H1 (cell line): Measurements from ENCODE around the gene SURF4. TPM values are rescaled to one million over a fixed set of nuclear protein-coding genes. Genes with fewer than 3 reads are reported as not detected.

Experiments
- EGR1 ChIP-seq: IDR thresholded peaks from 2 replicates; pipeline ENCODE4 v1.6.1; 2011; ENCODE audit warnings: low read depth, low read length, borderline replicate concordance
- KDM1A ChIP-seq: fragments of 200-600, 300-600 bp; sonication (generic); IDR thresholded peaks from 2 replicates; pipeline ENCODE4 v1.7.1; 2016; ENCODE audit warnings: mild to moderate bottlenecking, low read length, borderline replicate concordance
- NANOG ChIP-seq: IDR thresholded peaks from 2 replicates; pipeline ENCODE4 v1.6.1; 2011; ENCODE audit warnings: low read length, low read depth, mild to moderate bottlenecking, inconsistent platforms; ENCODE audit not compliant: insufficient read depth, poor library complexity, severe bottlenecking
- polyA plus RNA-seq, 7 experiments: library from polyadenylated mRNA; depleted of rRNA in 3 of 7; stranded (reverse) in 5 of 7; unstranded in 2 of 7; fragments of >200 nt in 5 of 7; fragments of 200-250 nt in 2 of 7; gene quantifications; 1 replicate in 5 of 7; 2 replicates in 1 of 7; 4 replicates in 1 of 7; pipeline versions ENCODE4 v1.2.1 to v1.2.3, GENCODE V29; 2011 to 2013; ENCODE audit warnings: missing spikeins in 2 of 7, mixed read lengths in 2 of 7
- total RNA-seq: library from RNA; stranded (reverse); fragmentation: NEBNext Ultra II Directional; extraction: Animal tissue kit (Norgen Biotek cat#: 25700); gene quantifications from 2 replicates; pipeline ENCODE4 v1.2.1, GENCODE V29; 2021

The SURF4 gene
- total and polyA plus RNA-seq, 2 of the 8 experiments (the other 6 are each of a cell fraction or from before 2014, with no cell fraction given) = 176 to 182 TPM

DNA sequence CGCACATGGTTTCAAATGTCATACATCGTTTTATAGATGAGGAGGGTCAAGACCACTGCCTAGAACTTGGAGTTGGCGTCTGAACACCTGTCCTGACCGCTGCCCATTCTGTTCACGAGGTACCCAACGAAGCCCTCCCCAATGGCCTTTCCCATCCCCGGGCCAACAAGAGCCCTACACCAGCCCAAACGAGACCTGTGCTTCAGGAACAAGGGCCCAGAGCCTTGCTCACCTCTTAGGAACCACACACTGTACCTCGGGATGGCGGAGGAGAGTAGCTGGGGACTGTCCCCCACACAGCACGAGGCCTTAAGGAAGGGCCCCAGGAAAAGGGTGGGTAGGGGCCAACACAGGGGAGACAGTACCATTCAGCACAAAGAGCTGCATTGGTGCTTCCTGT is 42.8 kb downstream of the SURF4 start (continued):
- TF ChIP-seq KDM1A = no peak
- TF ChIP-seq NANOG = no peak
- no peak for TF ChIP-seq EGR1
